ENCODE measurements around the gene PIEZO2. TPM values are rescaled to one million over a fixed set of nuclear protein-coding genes. Genes with fewer than 3 reads are reported as not detected.

The PIEZO2 gene
- total and polyA plus RNA-seq, 2 experiments from 2014 or later, result 24.5 to 70.8 TPM

DNA sequence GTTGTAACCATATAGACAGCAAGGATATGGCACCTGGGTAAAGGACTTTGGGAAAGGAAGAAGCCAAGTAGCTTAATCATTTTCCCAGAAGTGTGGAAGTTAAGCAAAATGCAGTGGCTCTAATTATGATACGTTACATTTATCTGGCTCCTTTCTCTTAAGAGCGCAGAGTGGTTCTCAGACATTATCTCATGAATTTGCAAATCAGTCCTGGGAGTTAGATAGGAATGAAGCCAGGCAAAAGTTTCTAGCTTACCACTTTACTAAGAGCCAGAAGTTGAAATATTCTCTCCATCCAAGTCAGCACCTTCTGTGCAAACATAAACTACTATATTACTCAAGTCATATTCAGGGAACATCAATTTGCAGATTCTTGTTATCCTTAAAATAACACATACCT lies 10.9 kb upstream of the PIEZO2 start:
- no peaks in the 10 kb centered on the region for H3K4me1 ChIP-seq (ENCODE audit: insufficient read depth)
- H3K9me3 ChIP-seq (ENCODE audit: low read depth), result no peaks in the 10 kb centered on the region
- H3K79me2 ChIP-seq, result no peaks in the 10 kb centered on the region
- TF ChIP-seq EZH2phosphoT487 (IDR thresholded peaks at IDR 0.05; ENCODE audit: low read depth, severe bottlenecking, unreplicated experiment) (no peak), EZH2 (IDR thresholded peaks at IDR 0.05; ENCODE audit: borderline replicate concordance) (no peak)
- TF ChIP-seq, protein P1, sequence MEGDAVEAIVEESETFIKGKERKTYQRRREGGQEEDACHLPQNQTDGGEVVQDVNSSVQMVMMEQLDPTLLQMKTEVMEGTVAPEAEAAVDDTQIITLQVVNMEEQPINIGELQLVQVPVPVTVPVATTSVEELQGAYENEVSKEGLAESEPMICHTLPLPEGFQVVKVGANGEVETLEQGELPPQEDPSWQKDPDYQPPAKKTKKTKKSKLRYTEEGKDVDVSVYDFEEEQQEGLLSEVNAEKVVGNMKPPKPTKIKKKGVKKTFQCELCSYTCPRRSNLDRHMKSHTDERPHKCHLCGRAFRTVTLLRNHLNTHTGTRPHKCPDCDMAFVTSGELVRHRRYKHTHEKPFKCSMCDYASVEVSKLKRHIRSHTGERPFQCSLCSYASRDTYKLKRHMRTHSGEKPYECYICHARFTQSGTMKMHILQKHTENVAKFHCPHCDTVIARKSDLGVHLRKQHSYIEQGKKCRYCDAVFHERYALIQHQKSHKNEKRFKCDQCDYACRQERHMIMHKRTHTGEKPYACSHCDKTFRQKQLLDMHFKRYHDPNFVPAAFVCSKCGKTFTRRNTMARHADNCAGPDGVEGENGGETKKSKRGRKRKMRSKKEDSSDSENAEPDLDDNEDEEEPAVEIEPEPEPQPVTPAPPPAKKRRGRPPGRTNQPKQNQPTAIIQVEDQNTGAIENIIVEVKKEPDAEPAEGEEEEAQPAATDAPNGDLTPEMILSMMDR (IDR thresholded peaks at IDR 0.05; ENCODE audit: poor library complexity), result no peak
- no peak overlapping the region for H3K27ac ChIP-seq
- H3K4me2 ChIP-seq, result no peak overlapping the region
- DNase-seq (ENCODE audit: low spot score), result no peak
- H3K27me3 ChIP-seq, result no peaks in the 10 kb centered on the region
- H3K36me3 ChIP-seq (replicated peaks; ENCODE audit: insufficient read depth, low read depth), result no peaks in the 10 kb centered on the region
- 84% methylated on average over 2 of the region's 2 CpGs for WGBS (ENCODE audit: low lambda C conversion rate, missing lambda C conversion rate)
- no peak overlapping the region for H2AFZ ChIP-seq
- no peaks in the 10 kb centered on the region for H4K20me1 ChIP-seq (ENCODE audit: insufficient read depth, poor library complexity, severe bottlenecking)
- H3K9me2 ChIP-seq (replicated peaks; ENCODE audit: insufficient read depth), result no peaks in the 10 kb centered on the region
- H3K4me3 ChIP-seq, result no peak overlapping the region

- no peaks in the 10 kb centered on the region for H3K9me3 ChIP-seq (ENCODE audit: low read depth)
- H3K4me1 ChIP-seq (ENCODE audit: insufficient read depth), result no peaks in the 10 kb centered on the region
- no peak for TF ChIP-seq EZH2phosphoT487 (IDR thresholded peaks at IDR 0.05; ENCODE audit: low read depth, severe bottlenecking, unreplicated experiment)
- no peak for TF ChIP-seq EZH2 (IDR thresholded peaks at IDR 0.05; ENCODE audit: borderline replicate concordance)
- TF ChIP-seq, protein P1 (IDR thresholded peaks at IDR 0.05; ENCODE audit: poor library complexity), result no peak
- H2AFZ ChIP-seq, result no peak overlapping the region
- H3K27me3 ChIP-seq, result no peaks in the 10 kb centered on the region
- no peak overlapping the region for H3K4me2 ChIP-seq
- 82% methylated on average over 4 of the region's 4 CpGs for WGBS (ENCODE audit: low lambda C conversion rate, missing lambda C conversion rate)
- no peaks in the 10 kb centered on the region for H3K36me3 ChIP-seq (replicated peaks; ENCODE audit: insufficient read depth, low read depth)
- no peak overlapping the region for H3K4me3 ChIP-seq
- no peak for DNase-seq (ENCODE audit: low spot score)
- no peaks in the 10 kb centered on the region for H3K9me2 ChIP-seq (replicated peaks; ENCODE audit: insufficient read depth)
- no peaks in the 10 kb centered on the region for H3K79me2 ChIP-seq
- no peaks in the 10 kb centered on the region for H4K20me1 ChIP-seq (ENCODE audit: insufficient read depth, poor library complexity, severe bottlenecking)
- no peak overlapping the region for H3K27ac ChIP-seq
These were observed 10.5 kb upstream of the PIEZO2 start for GRCh38 chr18:11159844-11160243.

- 96% methylated on average over 1 of the region's 1 CpG for WGBS (ENCODE audit: low lambda C conversion rate, missing lambda C conversion rate)
These were observed 7.6 kb upstream of the PIEZO2 start for GRCh38 chr18:11156978-11157377.

More at GRCh38 chr18:11156978-11157377, 7.6 kb upstream of the PIEZO2 start:
- no peak overlapping the region for H3K4me3 ChIP-seq
- no peaks in the 10 kb centered on the region for H3K9me3 ChIP-seq (ENCODE audit: low read depth)
- H2AFZ ChIP-seq, result no peak overlapping the region
- TF ChIP-seq EZH2phosphoT487 (IDR thresholded peaks at IDR 0.05; ENCODE audit: low read depth, severe bottlenecking, unreplicated experiment), result no peak
- no peak for TF ChIP-seq EZH2 (IDR thresholded peaks at IDR 0.05; ENCODE audit: borderline replicate concordance)
- TF ChIP-seq, protein P1 (IDR thresholded peaks at IDR 0.05; ENCODE audit: poor library complexity), result no peak
- peaks cover under 1% of the 10 kb centered on the region for H3K27me3 ChIP-seq
- no peaks in the 10 kb centered on the region for H3K4me1 ChIP-seq (ENCODE audit: insufficient read depth)
- H3K4me2 ChIP-seq, result no peak overlapping the region
- no peak for DNase-seq (ENCODE audit: low spot score)
- H3K36me3 ChIP-seq (replicated peaks; ENCODE audit: insufficient read depth, low read depth), result no peaks in the 10 kb centered on the region
- no peaks in the 10 kb centered on the region for H3K9me2 ChIP-seq (replicated peaks; ENCODE audit: insufficient read depth)
- no peaks in the 10 kb centered on the region for H3K79me2 ChIP-seq
- H4K20me1 ChIP-seq (ENCODE audit: insufficient read depth, poor library complexity, severe bottlenecking), result no peaks in the 10 kb centered on the region
- no peak overlapping the region for H3K27ac ChIP-seq

Data from hepatocyte (in vitro differentiated cells).